Neural cell (in vitro differentiated cells): Measurements from ENCODE around the gene GRM4. TPM values are rescaled to one million over a fixed set of nuclear protein-coding genes. Genes with fewer than 3 reads are reported as not detected.

Experiments
- H2AFZ ChIP-seq: fragments of 200-600, 300-800 bp; sonication (generic), shearing (Covaris generic); 2 replicates; pipeline ENCODE4 v1.6.0; 2014; ENCODE audit warnings: low read depth, mild to moderate bottlenecking, antibody characterized with exemption, low read length, moderate library complexity
- H3F3A ChIP-seq: fragments of 200-600 bp; shearing (Covaris generic); 2 replicates; pipeline ENCODE4 v1.6.1; 2016; ENCODE audit warnings: mild to moderate bottlenecking, moderate library complexity, mixed read lengths, antibody characterized with exemption, low read length; ENCODE audit not compliant: insufficient read depth, poor library complexity, severe bottlenecking
- H3K27ac ChIP-seq: fragments of 200-600, 300-800 bp; sonication (generic), shearing (Covaris generic); 2 replicates; pipeline ENCODE4 v1.5.1; 2014; ENCODE audit warnings: mild to moderate bottlenecking, low read length, moderate library complexity
- H3K27me3 ChIP-seq: fragments of 300-800, 200-600 bp; sonication (generic), shearing (Covaris generic); 2 replicates; pipeline ENCODE4 v1.6.0; 2014; ENCODE audit warnings: mild to moderate bottlenecking, low read depth, low read length, moderate library complexity; ENCODE audit not compliant: insufficient read depth
- H3K36me3 ChIP-seq: fragments of 300-800, 200-600 bp; sonication (generic), shearing (Covaris generic); 2 replicates; pipeline ENCODE4 v1.5.1; 2014; ENCODE audit warnings: mild to moderate bottlenecking, antibody characterized with exemption, low read length, moderate library complexity; ENCODE audit not compliant: insufficient read depth
- H3K4me2 ChIP-seq: fragments of 300-800, 200-600 bp; sonication (generic), shearing (Covaris generic); 2 replicates; pipeline ENCODE4 v1.6.0; 2014; ENCODE audit warnings: mild to moderate bottlenecking, low read length
- H3K4me3 ChIP-seq: fragments of 300-800, 200-600 bp; sonication (generic), shearing (Covaris generic); 2 replicates; pipeline ENCODE4 v1.5.1; 2014; ENCODE audit warnings: mild to moderate bottlenecking, low read length, moderate library complexity
- H3K79me2 ChIP-seq: fragments of 200-600 bp; shearing (Covaris generic); replicated peaks from 2 replicates; pipeline ENCODE4 v1.6.0; 2014; ENCODE audit warnings: mild to moderate bottlenecking, low read length, moderate library complexity; ENCODE audit not compliant: insufficient read depth
- H3K9ac ChIP-seq: fragments of 300-800, 200-600 bp; sonication (generic), shearing (Covaris generic); 2 replicates; pipeline ENCODE4 v1.6.1; 2016; ENCODE audit warnings: mild to moderate bottlenecking, low read length, mixed read lengths
- H3K9me2 ChIP-seq: fragments of 200-600 bp; shearing (Covaris generic); 2 replicates; pipeline ENCODE4 v1.6.1; 2016; ENCODE audit warnings: mild to moderate bottlenecking, low read length, mixed read lengths; ENCODE audit not compliant: insufficient read depth
- H3K9me3 ChIP-seq: fragments of 200-600, 300-800 bp; sonication (generic), shearing (Covaris generic); 2 replicates; pipeline ENCODE4 v1.6.1; 2016; ENCODE audit warnings: mild to moderate bottlenecking, mixed run types, low read length, moderate library complexity, mixed read lengths
- H4K20me1 ChIP-seq: fragments of 200-600 bp; shearing (Covaris generic); 2 replicates; pipeline ENCODE4 v1.6.1; 2016; ENCODE audit warnings: mild to moderate bottlenecking, mixed run types; ENCODE audit not compliant: insufficient read depth
- CTCF ChIP-seq: fragments of 450-650 bp; IDR thresholded peaks from 2 replicates; pipeline ENCODE4 v1.5.1; 2014; ENCODE audit warnings: antibody characterized with exemption, mild to moderate bottlenecking, moderate library complexity; ENCODE audit not compliant: poor library complexity, severe bottlenecking
- EP300 ChIP-seq: fragments of 450-650 bp; conservative IDR thresholded peaks from 2 replicates; pipeline ENCODE4 v1.6.1; 2014; ENCODE audit warnings: antibody characterized with exemption, mild to moderate bottlenecking, moderate library complexity; ENCODE audit not compliant: poor library complexity, severe bottlenecking
- EZH2 ChIP-seq: fragments of 200-600, 300-800 bp; shearing (Covaris generic), sonication (generic); IDR thresholded peaks from 2 replicates; pipeline ENCODE4 v1.6.1; 2014; ENCODE audit warnings: antibody characterized with exemption, low read length, borderline replicate concordance, mild to moderate bottlenecking; ENCODE audit not compliant: insufficient read depth, poor library complexity, severe bottlenecking
- MXI1 ChIP-seq: fragments of 450-650 bp; conservative IDR thresholded peaks from 2 replicates; pipeline ENCODE4 v1.6.1; 2014; ENCODE audit warnings: antibody characterized with exemption, mild to moderate bottlenecking; ENCODE audit not compliant: poor library complexity, severe bottlenecking
- POLR2AphosphoS5 ChIP-seq: IDR thresholded peaks from 2 replicates; pipeline ENCODE4 v1.6.1; 2012
- RAD21 ChIP-seq: fragments of 450-650 bp; conservative IDR thresholded peaks from 2 replicates; pipeline ENCODE4 v1.6.1; 2014; ENCODE audit warnings: antibody characterized with exemption, mild to moderate bottlenecking, moderate library complexity
- REST ChIP-seq: IDR thresholded peaks from 2 replicates; pipeline ENCODE4 v1.6.1; 2012; ENCODE audit warnings: borderline replicate concordance
- SMC3 ChIP-seq: fragments of 450-650 bp; conservative IDR thresholded peaks from 2 replicates; pipeline ENCODE4 v1.6.1; 2014; ENCODE audit warnings: antibody characterized with exemption, mild to moderate bottlenecking, moderate library complexity; ENCODE audit not compliant: poor library complexity
- TAF1 ChIP-seq: IDR thresholded peaks from 2 replicates; pipeline ENCODE4 v1.6.1; 2012; ENCODE audit warnings: low read depth
- polyA plus RNA-seq: library from polyadenylated mRNA; depleted of rRNA; stranded (reverse); fragments of >200 nt; gene quantifications from 2 replicates; pipeline ENCODE4 v1.2.3, GENCODE V29; 2014

GRM4 gene
- polyA plus RNA-seq, 1 donor from 2014 or later = 2.1 TPM

GRCh38 chr6:34104628-34105027, 41.3 kb downstream of the GRM4 start:
- Histone ChIP-seq H3K4me3 (no peak overlapping the region), H2AFZ (no peak overlapping the region), H3F3A (no peaks in the 10 kb centered on the region), H3K27me3 (no peaks in the 10 kb centered on the region), H3K79me2 (no peaks in the 10 kb centered on the region), H3K9me2 (no peaks in the 10 kb centered on the region), H3K9me3 (no peaks in the 10 kb centered on the region), H3K9ac (no peak overlapping the region), H3K27ac (no peak overlapping the region), H3K36me3 (no peaks in the 10 kb centered on the region), H4K20me1 (no peaks in the 10 kb centered on the region), H3K4me2 (no peak overlapping the region)
- TF ChIP-seq REST (no peak), CTCF (no peak), TAF1 (no peak), EP300 (no peak), MXI1 (no peak), RAD21 (no peak), POLR2AphosphoS5 (no peak), EZH2 (no peak), SMC3 (no peak)

- Histone ChIP-seq H3K4me2 (no peak overlapping the region), H2AFZ (no peak overlapping the region), H4K20me1 (no peaks in the 10 kb centered on the region), H3K27me3 (no peaks in the 10 kb centered on the region), H3K4me3 (no peak overlapping the region), H3K27ac (no peak overlapping the region), H3F3A (no peaks in the 10 kb centered on the region), H3K9ac (no peak overlapping the region), H3K9me3 (no peaks in the 10 kb centered on the region), H3K36me3 (no peaks in the 10 kb centered on the region), H3K9me2 (no peaks in the 10 kb centered on the region), H3K79me2 (no peaks in the 10 kb centered on the region)
- TF ChIP-seq POLR2AphosphoS5 (no peak), REST (no peak), MXI1 (no peak), CTCF (no peak), TAF1 (no peak), EP300 (no peak)
Measured at GRCh38 chr6:34104186-34104585, 41.7 kb downstream of the GRM4 start.
